ENCODE data around the gene RHOB. TPM values are rescaled to one million over a fixed set of nuclear protein-coding genes. Genes with fewer than 3 reads are reported as not detected.
A peak's percentile ranks its signal among the peaks of the same experiment; 100 is the strongest.

The RHOB gene
- total and polyA plus RNA-seq, 4 experiments from 2014 or later: 0.68 to 8.9 (median 4.4) TPM

DNA sequence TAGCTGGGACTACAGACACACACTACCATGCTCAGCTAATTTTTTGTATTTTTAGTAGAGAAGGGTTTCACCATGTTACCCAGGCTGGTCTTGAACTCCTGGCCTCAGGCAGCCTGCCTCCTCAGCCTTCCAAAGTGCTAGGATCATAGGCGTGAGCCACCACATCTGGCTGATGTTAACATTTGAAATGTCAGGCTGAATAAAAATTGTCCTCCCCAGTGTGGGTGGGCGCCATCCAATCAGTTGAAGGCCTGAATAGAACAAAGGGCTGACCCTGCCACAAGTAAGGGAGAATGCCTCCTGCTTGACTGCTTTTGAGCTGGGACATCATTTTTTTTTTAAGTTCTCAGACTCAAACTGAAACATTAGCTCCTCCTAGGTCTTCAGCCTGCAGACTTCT, 21.0 kb upstream of the RHOB start:
- Histone ChIP-seq H3K4me1 (ENCODE audit: insufficient read depth, low read length) (peaks cover 15% of the 10 kb centered on the region), H3K36me3 (ENCODE audit: insufficient read depth, low read length) (no peaks in the 10 kb centered on the region), H3K27ac (ENCODE audit: low read depth, low read length) (no peak overlapping the region), H3K4me3 (ENCODE audit: low read length in 2 of 2) (no peak overlapping the region), H3K9me3 (ENCODE audit: control insufficient read depth in 1 of 2, low read length in 2 of 2) (no peaks in the 10 kb centered on the region), H3K27me3 (ENCODE audit: insufficient read depth, low read length) (no peaks in the 10 kb centered on the region)
- DNase-seq: no peak
- ChIA-PET POLR2A (ENCODE audit: partially characterized antibody) (no interaction called here), CTCF (ENCODE audit: partially characterized antibody) (interaction anchor here (0.8 to 10.1 kb wide), 4 partner anchors 11 to 235 kb away, joined by 3 to 93 read pairs (median 4); no protein-coding TSS in a partner anchor)
- intact Hi-C loops (cut with micrococcal nuclease): no loop called here
- Mint-ChIP-seq H3K27ac (peak overlapping the region in 4 of 7 donors; percentile 29 to 86 (median 42)), H3K27me3 (peaks cover 0 to 2% of the 10 kb centered on the region in 2 donors), H3K9me3 (no peaks in the 10 kb centered on the region), H3K4me1 (peaks cover 11 to 22% (median 17%) of the 10 kb centered on the region in 4 donors), H3K4me3 (no peak overlapping the region), H3K36me3 (no peaks in the 10 kb centered on the region)

DNA sequence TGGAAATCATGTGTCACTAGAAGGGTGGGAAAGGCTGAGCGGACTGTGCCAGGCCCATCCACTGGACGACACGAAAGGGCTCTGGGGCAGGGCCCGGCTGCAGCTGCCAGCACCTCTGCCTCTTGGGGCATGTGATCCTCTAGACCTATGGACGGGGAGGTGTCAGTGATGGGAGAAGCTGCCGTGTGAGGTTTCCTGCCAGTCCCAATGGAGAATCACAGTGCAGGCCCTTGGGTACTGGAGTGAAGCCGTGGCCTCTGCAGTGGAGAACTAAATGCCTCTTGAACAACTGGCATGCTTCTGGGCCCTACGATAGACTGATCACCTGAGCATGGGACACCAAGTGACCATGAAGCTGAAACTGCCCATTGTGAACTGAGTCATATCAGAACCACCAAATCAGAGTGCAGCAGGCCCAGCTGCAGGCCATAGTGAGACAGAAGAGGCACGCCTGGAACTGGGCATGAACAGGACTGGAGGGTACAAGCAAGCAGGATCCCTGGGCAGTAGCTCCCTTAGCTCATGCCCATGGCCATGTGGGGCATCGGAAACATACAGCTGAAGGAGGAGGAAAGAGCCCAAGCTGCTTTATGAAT, 18.8 kb upstream of the RHOB start:
- no peak overlapping the region for H3K27ac ChIP-seq (ENCODE audit: low read depth, low read length)
- DNase-seq: no peak
- no peak overlapping the region for H3K4me3 Mint-ChIP-seq
- intact Hi-C loops (cut with micrococcal nuclease): no loop called here
- no peaks in the 10 kb centered on the region for H3K27me3 ChIP-seq (ENCODE audit: insufficient read depth, low read length)
- peaks cover 0 to 3% of the 10 kb centered on the region in 2 donors for H3K27me3 Mint-ChIP-seq
- no peaks in the 10 kb centered on the region for H3K36me3 ChIP-seq (ENCODE audit: insufficient read depth, low read length)
- no peak overlapping the region for H3K4me3 ChIP-seq (ENCODE audit: low read length in 2 of 2)
- H3K9me3 ChIP-seq (ENCODE audit: control insufficient read depth in 1 of 2, low read length in 2 of 2): no peaks in the 10 kb centered on the region
- H3K9me3 Mint-ChIP-seq: no peaks in the 10 kb centered on the region
- no peak overlapping the region for H3K27ac Mint-ChIP-seq
- H3K4me1 ChIP-seq (ENCODE audit: insufficient read depth, low read length): peaks cover 15% of the 10 kb centered on the region
- ChIA-PET CTCF (ENCODE audit: partially characterized antibody) (interaction anchor here (1.1 to 10.1 kb wide), 3 partner anchors 16 to 19 kb away, joined by 3 to 93 read pairs (median 4); partner anchors contain the start of gene RHOB), POLR2A (ENCODE audit: partially characterized antibody) (no interaction called here)
- peaks cover 11 to 22% (median 17%) of the 10 kb centered on the region in 4 donors for H3K4me1 Mint-ChIP-seq
- no peaks in the 10 kb centered on the region for H3K36me3 Mint-ChIP-seq

- Histone ChIP-seq H3K27me3 (ENCODE audit: insufficient read depth, low read length) (no peaks in the 10 kb centered on the region), H3K4me1 (ENCODE audit: insufficient read depth, low read length) (peaks cover 15% of the 10 kb centered on the region), H3K36me3 (ENCODE audit: insufficient read depth, low read length) (no peaks in the 10 kb centered on the region), H3K4me3 (ENCODE audit: low read length in 2 of 2) (no peak overlapping the region), H3K27ac (ENCODE audit: low read depth, low read length) (no peak overlapping the region), H3K9me3 (ENCODE audit: control insufficient read depth in 1 of 2, low read length in 2 of 2) (no peaks in the 10 kb centered on the region)
- DNase-seq: no peak
- peak overlapping the region in 1 of 7 donors; percentile 65 for H3K27ac Mint-ChIP-seq
- POLR2A ChIA-PET (ENCODE audit: partially characterized antibody): no interaction called here
- H3K9me3 Mint-ChIP-seq: no peaks in the 10 kb centered on the region
- CTCF ChIA-PET (ENCODE audit: partially characterized antibody): interaction anchor here (1.3 to 10.1 kb wide), 2 partner anchors 17 to 233 kb away, joined by 3 to 93 read pairs; no protein-coding TSS in a partner anchor
- peaks cover 0 to 3% of the 10 kb centered on the region in 2 donors for H3K27me3 Mint-ChIP-seq
- peak overlapping the region in 1 of 8 donors; percentile 2 for H3K4me3 Mint-ChIP-seq
- intact Hi-C loops (cut with micrococcal nuclease): no loop called here
- H3K4me1 Mint-ChIP-seq: peaks cover 9 to 19% (median 16%) of the 10 kb centered on the region in 4 donors
- H3K36me3 Mint-ChIP-seq: no peaks in the 10 kb centered on the region
Measured at GRCh38 chr2:20428717-20429490, 18.0 kb upstream of the RHOB start.

DNA sequence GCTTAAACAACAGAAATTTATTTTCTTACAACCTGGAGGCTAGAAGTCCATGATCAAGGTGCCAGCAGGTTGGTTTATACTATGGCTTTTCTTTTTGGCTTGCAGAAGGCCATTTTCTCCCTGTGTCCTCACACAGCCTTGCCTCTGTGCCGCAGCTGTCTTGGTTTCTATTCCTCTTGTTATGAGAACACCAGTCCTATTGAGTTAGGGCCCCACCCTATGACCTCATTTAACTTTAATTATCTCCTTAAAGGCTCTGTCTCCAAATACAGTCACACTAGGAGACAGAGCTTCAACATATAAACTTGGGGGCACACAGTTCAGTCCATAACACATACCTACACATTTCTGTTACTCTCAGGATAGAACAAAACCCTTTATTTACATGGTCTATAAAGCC, 17.3 kb upstream of the RHOB start:
- ChIA-PET CTCF (ENCODE audit: partially characterized antibody) (interaction anchor here (1.3 kb wide), 1 partner anchor 232 kb away, joined by 3 read pairs; no protein-coding TSS in a partner anchor), POLR2A (ENCODE audit: partially characterized antibody) (no interaction called here)
- Histone ChIP-seq H3K27ac (ENCODE audit: low read depth, low read length) (no peak overlapping the region), H3K27me3 (ENCODE audit: insufficient read depth, low read length) (no peaks in the 10 kb centered on the region), H3K4me3 (ENCODE audit: low read length in 2 of 2) (no peak overlapping the region), H3K9me3 (ENCODE audit: control insufficient read depth in 1 of 2, low read length in 2 of 2) (no peaks in the 10 kb centered on the region), H3K36me3 (ENCODE audit: insufficient read depth, low read length) (no peaks in the 10 kb centered on the region), H3K4me1 (ENCODE audit: insufficient read depth, low read length) (peaks cover 10% of the 10 kb centered on the region)
- Mint-ChIP-seq H3K4me1 (peaks cover 7 to 16% (median 12%) of the 10 kb centered on the region in 4 donors), H3K9me3 (no peaks in the 10 kb centered on the region), H3K27me3 (peaks cover 0 to 3% of the 10 kb centered on the region in 2 donors), H3K36me3 (no peaks in the 10 kb centered on the region), H3K4me3 (no peak overlapping the region), H3K27ac (no peak overlapping the region)
- no peak for DNase-seq
- intact Hi-C loops (cut with micrococcal nuclease): no loop called here

DNA sequence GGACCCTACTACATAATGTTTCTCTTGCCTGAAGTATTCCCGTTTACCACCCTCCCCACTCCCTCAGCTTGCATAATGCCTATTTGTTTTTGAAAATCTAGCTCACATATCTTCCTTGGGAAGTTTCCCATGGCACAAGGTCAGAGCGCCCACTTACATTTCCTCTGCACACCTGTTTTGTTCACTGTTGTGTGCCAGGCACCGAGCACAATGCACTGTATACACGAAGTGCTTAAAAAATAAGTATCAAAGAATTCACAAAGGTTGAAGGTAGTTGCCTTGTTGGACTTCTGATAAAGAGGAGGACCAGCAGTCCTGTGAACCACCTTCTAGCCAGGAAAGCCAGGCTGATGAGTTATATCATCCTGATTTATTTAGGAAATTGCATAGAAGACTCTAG, 16.8 kb upstream of the RHOB start:
- peaks cover 3 to 11% (median 7%) of the 10 kb centered on the region in 4 donors for H3K4me1 Mint-ChIP-seq
- no peaks in the 10 kb centered on the region for H3K9me3 Mint-ChIP-seq
- intact Hi-C loops (cut with micrococcal nuclease): no loop called here
- Histone ChIP-seq H3K36me3 (ENCODE audit: insufficient read depth, low read length) (no peaks in the 10 kb centered on the region), H3K27me3 (ENCODE audit: insufficient read depth, low read length) (no peaks in the 10 kb centered on the region), H3K4me3 (ENCODE audit: low read length in 2 of 2) (no peak overlapping the region), H3K27ac (ENCODE audit: low read depth, low read length) (no peak overlapping the region), H3K9me3 (ENCODE audit: control insufficient read depth in 1 of 2, low read length in 2 of 2) (no peaks in the 10 kb centered on the region), H3K4me1 (ENCODE audit: insufficient read depth, low read length) (peaks cover 5% of the 10 kb centered on the region)
- H3K27me3 Mint-ChIP-seq: peaks cover 0 to 5% of the 10 kb centered on the region in 2 donors
- H3K4me3 Mint-ChIP-seq: no peak overlapping the region
- CTCF ChIA-PET (ENCODE audit: partially characterized antibody): interaction anchor here (1.3 kb wide), 1 partner anchor 232 kb away, joined by 3 read pairs; no protein-coding TSS in a partner anchor
- POLR2A ChIA-PET (ENCODE audit: partially characterized antibody): no interaction called here
- no peak overlapping the region for H3K27ac Mint-ChIP-seq
- H3K36me3 Mint-ChIP-seq: no peaks in the 10 kb centered on the region
- no peak for DNase-seq

DNA sequence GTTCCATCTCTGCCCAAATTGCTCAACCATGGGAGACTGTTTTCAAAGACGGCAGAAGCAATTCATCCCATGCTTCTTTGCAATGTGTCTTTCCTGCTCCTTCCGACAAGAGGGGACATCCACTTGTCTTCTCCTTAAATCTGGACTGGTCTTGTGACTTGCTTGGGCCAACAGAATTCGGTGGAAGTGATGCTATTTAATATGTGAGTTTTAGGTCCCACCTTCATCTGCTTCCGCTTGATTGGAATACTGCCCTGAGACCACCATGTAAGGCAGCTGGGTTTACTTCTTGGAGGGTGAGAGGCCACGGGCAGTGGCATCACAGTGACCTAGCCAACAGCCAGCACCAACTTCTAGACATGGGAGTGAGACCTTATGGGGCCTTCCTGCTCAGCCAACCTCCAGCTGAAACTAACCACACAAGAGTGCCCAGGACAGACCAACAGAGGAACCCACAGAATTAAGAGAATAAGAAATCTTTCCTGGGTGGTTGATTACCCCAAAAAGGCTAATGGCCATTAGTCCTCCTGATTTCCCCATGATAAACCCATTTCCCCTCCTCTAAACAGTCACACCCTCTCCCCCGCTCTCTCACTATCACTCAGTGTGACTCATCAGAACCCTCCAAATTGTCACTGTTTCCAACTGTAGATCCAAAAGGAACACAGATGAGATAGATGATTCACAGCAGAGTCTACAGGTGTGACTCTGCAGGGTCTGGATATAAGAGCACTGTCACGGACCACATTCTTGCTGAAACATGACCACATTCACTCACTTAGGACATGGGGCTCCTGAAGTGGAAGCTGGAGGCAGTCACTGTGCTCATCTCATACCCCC, 16.2 kb upstream of the RHOB start:
- no peaks in the 10 kb centered on the region for H3K36me3 ChIP-seq (ENCODE audit: insufficient read depth, low read length)
- POLR2A ChIA-PET (ENCODE audit: partially characterized antibody): no interaction called here
- Mint-ChIP-seq H3K4me3 (no peak overlapping the region), H3K27me3 (peaks cover 1 to 5% of the 10 kb centered on the region in 2 donors), H3K36me3 (no peaks in the 10 kb centered on the region), H3K4me1 (peaks cover 0 to 5% (median 1%) of the 10 kb centered on the region in 4 donors), H3K9me3 (no peaks in the 10 kb centered on the region), H3K27ac (no peak overlapping the region)
- H3K4me3 ChIP-seq (ENCODE audit: low read length in 2 of 2): no peak overlapping the region
- intact Hi-C loops (cut with micrococcal nuclease): no loop called here
- no peaks in the 10 kb centered on the region for H3K27me3 ChIP-seq (ENCODE audit: insufficient read depth, low read length)
- DNase-seq: no peak
- H3K27ac ChIP-seq (ENCODE audit: low read depth, low read length): no peak overlapping the region
- CTCF ChIA-PET (ENCODE audit: partially characterized antibody): interaction anchor here (1.0 kb wide), 1 partner anchor 10 kb away, joined by 4 read pairs; no protein-coding TSS in a partner anchor
- no peaks in the 10 kb centered on the region for H3K4me1 ChIP-seq (ENCODE audit: insufficient read depth, low read length)
- no peaks in the 10 kb centered on the region for H3K9me3 ChIP-seq (ENCODE audit: control insufficient read depth in 1 of 2, low read length in 2 of 2)

Measured in CD4-positive, alpha-beta memory T cell (primary cell).